WTC11 (cell line): ENCODE measurements around the gene TAPBPL. TPM values are rescaled to one million over a fixed set of nuclear protein-coding genes. Genes with fewer than 3 reads are reported as not detected.

ENCODE experiments used
- ATF1 ChIP-seq: sonication (generic); formaldehyde crosslinking; IDR thresholded peaks from 2 replicates; pipeline ENCODE4 v1.8.1; 2023; ENCODE audit warnings: mild to moderate bottlenecking, moderate library complexity, missing genetic modification reagents
- CDX4 ChIP-seq: fragments of 250-450 bp; sonication (Bioruptor Pico); IDR thresholded peaks from 2 replicates; pipeline ENCODE4 v1.9.0; 2021; ENCODE audit warnings: moderate library complexity, mild to moderate bottlenecking, inconsistent platforms, borderline replicate concordance
- E2F1 ChIP-seq: sonication (generic); formaldehyde crosslinking; IDR thresholded peaks from 2 replicates; pipeline ENCODE4 v1.8.0; 2022; ENCODE audit warnings: mild to moderate bottlenecking, missing genetic modification reagents
- E2F4 ChIP-seq: sonication (generic); formaldehyde crosslinking; IDR thresholded peaks from 2 replicates; pipeline ENCODE4 v1.8.1; 2022; ENCODE audit warnings: low read depth, mild to moderate bottlenecking, moderate library complexity, missing genetic modification reagents, borderline replicate concordance
- ESRRA ChIP-seq: sonication (generic); formaldehyde crosslinking; IDR thresholded peaks from 2 replicates; pipeline ENCODE4 v1.8.1; 2022; ENCODE audit warnings: mild to moderate bottlenecking, missing genetic modification reagents, borderline replicate concordance
- FOXK1 ChIP-seq: sonication (generic); formaldehyde crosslinking; IDR thresholded peaks from 2 replicates; pipeline ENCODE4 v1.8.0; 2022; ENCODE audit warnings: mild to moderate bottlenecking, moderate library complexity, missing genetic modification reagents
- FOXP4 ChIP-seq: sonication (generic); formaldehyde crosslinking; IDR thresholded peaks from 2 replicates; pipeline ENCODE4 v1.8.0; 2022; ENCODE audit warnings: mild to moderate bottlenecking, missing genetic modification reagents
- HMGA2 ChIP-seq: fragments of 250-450 bp; sonication (Bioruptor Pico); IDR thresholded peaks from 2 replicates; pipeline ENCODE4 v1.4.0; 2021; ENCODE audit warnings: mild to moderate bottlenecking, moderate library complexity
- JAZF1 ChIP-seq: fragments of 250-450 bp; sonication (Bioruptor Pico); IDR thresholded peaks from 2 replicates; pipeline ENCODE4 v1.9.0; 2021; ENCODE audit warnings: moderate library complexity, mild to moderate bottlenecking, inconsistent platforms
- JUN ChIP-seq: sonication (generic); formaldehyde crosslinking; IDR thresholded peaks from 2 replicates; pipeline ENCODE4 v1.8.0; 2023; ENCODE audit warnings: mild to moderate bottlenecking, missing genetic modification reagents
- MAX ChIP-seq: sonication (generic); formaldehyde crosslinking; IDR thresholded peaks from 2 replicates; pipeline ENCODE4 v1.8.0; 2022; ENCODE audit warnings: mild to moderate bottlenecking, missing genetic modification reagents
- MXD4 ChIP-seq: fragments of 250-450 bp; sonication (Bioruptor Pico); IDR thresholded peaks from 2 replicates; pipeline ENCODE4 v1.8.0; 2021; ENCODE audit warnings: mild to moderate bottlenecking, moderate library complexity, borderline replicate concordance
- NFATC4 ChIP-seq: fragments of 250-450 bp; sonication (Bioruptor Pico); IDR thresholded peaks from 2 replicates; pipeline ENCODE4 v1.9.0; 2021; ENCODE audit warnings: mild to moderate bottlenecking
- OVOL2 ChIP-seq: fragments of 250-450 bp; sonication (Bioruptor Pico); IDR thresholded peaks from 2 replicates; pipeline ENCODE4 v1.9.0; 2021; ENCODE audit warnings: mild to moderate bottlenecking, borderline replicate concordance
- PREB ChIP-seq: sonication (generic); formaldehyde crosslinking; IDR thresholded peaks from 2 replicates; pipeline ENCODE4 v1.8.1; 2022; ENCODE audit warnings: mild to moderate bottlenecking, missing genetic modification reagents, moderate library complexity, borderline replicate concordance
- RELA ChIP-seq: sonication (generic); formaldehyde crosslinking; IDR thresholded peaks from 2 replicates; pipeline ENCODE4 v1.8.1; 2022; ENCODE audit warnings: missing genetic modification reagents, mild to moderate bottlenecking, borderline replicate concordance
- RORB ChIP-seq: fragments of 250-450 bp; sonication (Bioruptor Pico); IDR thresholded peaks from 2 replicates; pipeline ENCODE4 v1.9.0; 2021; ENCODE audit warnings: mild to moderate bottlenecking
- SP1 ChIP-seq: sonication (generic); formaldehyde crosslinking; conservative IDR thresholded peaks from 2 replicates; pipeline ENCODE4 v1.8.1; 2022; ENCODE audit warnings: missing genetic modification reagents
- STAT6 ChIP-seq: sonication (generic); formaldehyde crosslinking; conservative IDR thresholded peaks from 2 replicates; pipeline ENCODE4 v1.8.1; 2023; ENCODE audit warnings: mild to moderate bottlenecking, low read depth, missing genetic modification reagents, moderate library complexity
- TCF7 ChIP-seq: sonication (generic); formaldehyde crosslinking; IDR thresholded peaks from 2 replicates; pipeline ENCODE4 v1.8.0; 2022; ENCODE audit warnings: mild to moderate bottlenecking, low read depth, missing genetic modification reagents, moderate library complexity
- USF1 ChIP-seq: sonication (generic); formaldehyde crosslinking; IDR thresholded peaks from 2 replicates; pipeline ENCODE4 v1.8.0; 2022; ENCODE audit warnings: mild to moderate bottlenecking, missing genetic modification reagents
- ZNF232 ChIP-seq: sonication (generic); formaldehyde crosslinking; IDR thresholded peaks from 2 replicates; pipeline ENCODE4 v1.8.0; 2022; ENCODE audit warnings: mild to moderate bottlenecking, missing genetic modification reagents
- ZNF263 ChIP-seq: sonication (generic); formaldehyde crosslinking; IDR thresholded peaks from 2 replicates; pipeline ENCODE4 v1.8.1; 2022; ENCODE audit warnings: low read depth, mild to moderate bottlenecking, moderate library complexity, missing genetic modification reagents
- ZNF416 ChIP-seq: fragments of 250-450 bp; sonication (Bioruptor Pico); IDR thresholded peaks from 2 replicates; pipeline ENCODE4 v1.9.0; 2021; ENCODE audit warnings: mild to moderate bottlenecking, inconsistent platforms
- ZNF425 ChIP-seq: fragments of 250-450 bp; sonication (Bioruptor Pico); conservative IDR thresholded peaks from 2 replicates; pipeline ENCODE4 v1.9.0; 2021; ENCODE audit warnings: mild to moderate bottlenecking
- total RNA-seq: library from RNA; stranded (reverse); gene quantifications from 3 replicates; pipeline ENCODE4 v1.2.3, GENCODE V29; 2021

TAPBPL gene
- total RNA-seq, 1 experiment from 2014 or later = 1.3 TPM

- no peak for TF ChIP-seq STAT6 (CRISPR knock-in tag)
- TF ChIP-seq MAX (CRISPR knock-in tag) = peak; percentile 78; the same call in 1 of the 2 replicates
- 0 out of 2 replicates have a peak, but pooled peaks have one; percentile 9 for TF ChIP-seq JUN
- no peak for TF ChIP-seq TCF7 (CRISPR knock-in tag)
- no peak; the same call in 1 of the 2 replicates for TF ChIP-seq E2F4
- no peak for TF ChIP-seq USF1 (CRISPR knock-in tag)
- no peak for TF ChIP-seq ZNF263
- TF ChIP-seq E2F1 = peak; percentile 85; the same call in 1 of the 2 replicates
- no peak; the same call in 1 of the 2 replicates for TF ChIP-seq FOXK1
- no peak for TF ChIP-seq RORB (CRISPR knock-in tag)
- TF ChIP-seq ZNF425 = no peak
- TF ChIP-seq RELA (CRISPR knock-in tag) = no peak
- TF ChIP-seq SP1 (CRISPR knock-in tag) = peak; percentile 83
- no peak for TF ChIP-seq ZNF232 (CRISPR knock-in tag)
- TF ChIP-seq HMGA2 = no peak
- TF ChIP-seq NFATC4 = no peak; the same call in 1 of the 2 replicates
- TF ChIP-seq MXD4 = no peak
- no peak for TF ChIP-seq PREB
- TF ChIP-seq ZNF416 (CRISPR knock-in tag) = no peak
- TF ChIP-seq ESRRA (CRISPR knock-in tag) = no peak
- TF ChIP-seq ATF1 (CRISPR knock-in tag) = no peak
- no peak for TF ChIP-seq FOXP4 (CRISPR knock-in tag)
- no peak for TF ChIP-seq CDX4 (CRISPR knock-in tag)
- no peak for TF ChIP-seq OVOL2 (CRISPR knock-in tag)
- TF ChIP-seq JAZF1 (CRISPR knock-in tag) = no peak
These were observed 41.8 kb downstream of the TAPBPL start, which contains the start of gene NCAPD2 (continued) for GRCh38 chr12:6493497-6494257.
